ENCODE data around the gene GRIFIN. TPM values are rescaled to one million over a fixed set of nuclear protein-coding genes. Genes with fewer than 3 reads are reported as not detected.

The GRIFIN gene
- total and polyA plus RNA-seq, 2 donors (not counting 1 experiment from before 2014, with no cell fraction given) = not detected

GRCh38 chr7:2452643-2453270 is 23.4 kb downstream of the GRIFIN start:
- H3K4me3 Mint-ChIP-seq = no peak overlapping the region
- ATAC-seq (ENCODE audit: low read depth) (no peak), DNase-seq (no peak)
- H3K79me2 ChIP-seq (ENCODE audit: control insufficient read depth, insufficient read depth, low read length) = no peaks in the 10 kb centered on the region
- intact Hi-C loops (cut with micrococcal nuclease) = loop anchor here (5.0 to 10.0 kb wide), 2 partner anchors 390 to 702 kb away; partner anchors contain the start of gene GNA12
- H3K27ac Mint-ChIP-seq = no peak overlapping the region
- peaks cover 0 to 9% (median 0%) of the 10 kb centered on the region in 3 donors for H3K9me3 ChIP-seq (ENCODE audit: control extremely low read depth in 1 of 3, control insufficient read depth in 2 of 3, insufficient read depth in 1 of 3, low read length in 2 of 3)
- no peak overlapping the region for H3K4me3 ChIP-seq (ENCODE audit: control extremely low read depth in 1 of 5, extremely low read depth in 1 of 5, insufficient read depth in 1 of 5, low read depth in 2 of 5, low read length in 4 of 5)
- ChIA-PET POLR2A (interaction anchor here (0.7 to 1.3 kb wide), 6 partner anchors 17 to 192 kb away, joined by 3 to 16 read pairs (median 4); no protein-coding TSS in a partner anchor), CTCF (interaction anchor here (0.6 to 6.2 kb wide), 21 partner anchors 11 to 417 kb away, joined by 3 to 104 read pairs (median 4); partner anchors contain the start of gene BRAT1)
- H3K27me3 ChIP-seq (replicated peaks in 1 of 4; ENCODE audit: control extremely low read depth in 1 of 4, control insufficient read depth in 3 of 4, insufficient read depth in 4 of 4, low read length in 3 of 4) = no peaks in the 10 kb centered on the region
- no peaks in the 10 kb centered on the region for H4K20me1 ChIP-seq (ENCODE audit: control insufficient read depth, insufficient read depth, low read length, poor library complexity, severe bottlenecking)
- no peak overlapping the region for H3K4me2 ChIP-seq (replicated peaks; ENCODE audit: low read depth, low read length, poor library complexity, severe bottlenecking)
- TF ChIP-seq, protein P1, sequence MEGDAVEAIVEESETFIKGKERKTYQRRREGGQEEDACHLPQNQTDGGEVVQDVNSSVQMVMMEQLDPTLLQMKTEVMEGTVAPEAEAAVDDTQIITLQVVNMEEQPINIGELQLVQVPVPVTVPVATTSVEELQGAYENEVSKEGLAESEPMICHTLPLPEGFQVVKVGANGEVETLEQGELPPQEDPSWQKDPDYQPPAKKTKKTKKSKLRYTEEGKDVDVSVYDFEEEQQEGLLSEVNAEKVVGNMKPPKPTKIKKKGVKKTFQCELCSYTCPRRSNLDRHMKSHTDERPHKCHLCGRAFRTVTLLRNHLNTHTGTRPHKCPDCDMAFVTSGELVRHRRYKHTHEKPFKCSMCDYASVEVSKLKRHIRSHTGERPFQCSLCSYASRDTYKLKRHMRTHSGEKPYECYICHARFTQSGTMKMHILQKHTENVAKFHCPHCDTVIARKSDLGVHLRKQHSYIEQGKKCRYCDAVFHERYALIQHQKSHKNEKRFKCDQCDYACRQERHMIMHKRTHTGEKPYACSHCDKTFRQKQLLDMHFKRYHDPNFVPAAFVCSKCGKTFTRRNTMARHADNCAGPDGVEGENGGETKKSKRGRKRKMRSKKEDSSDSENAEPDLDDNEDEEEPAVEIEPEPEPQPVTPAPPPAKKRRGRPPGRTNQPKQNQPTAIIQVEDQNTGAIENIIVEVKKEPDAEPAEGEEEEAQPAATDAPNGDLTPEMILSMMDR (IDR thresholded peaks at IDR 0.05) = no peak
- no peak overlapping the region for H3K27ac ChIP-seq (ENCODE audit: low read length in 2 of 2)
- H3K27me3 Mint-ChIP-seq = no peaks in the 10 kb centered on the region
- H2AFZ ChIP-seq (ENCODE audit: insufficient read depth, low read depth, low read length, poor library complexity, severe bottlenecking) = no peak overlapping the region
- peaks cover 2% of the 10 kb centered on the region for H3K9me3 Mint-ChIP-seq (ENCODE audit: insufficient read depth)
- H3K9ac ChIP-seq (ENCODE audit: low read length) = no peak overlapping the region
- 65% methylated on average over 4 of the region's 8 CpGs for WGBS (ENCODE audit: insufficient coverage)
- H3K4me1 ChIP-seq (ENCODE audit: control insufficient read depth in 2 of 2, insufficient read depth in 2 of 2, low read length in 2 of 2) = peaks cover 8 to 11% of the 10 kb centered on the region in 2 donors
- no peaks in the 10 kb centered on the region for H3K36me3 ChIP-seq (replicated peaks in 1 of 2; ENCODE audit: control extremely low read depth in 1 of 2, control insufficient read depth in 1 of 2, extremely low read depth in 1 of 2, insufficient read depth in 2 of 2, low read length in 1 of 2)
- peaks cover 10% of the 10 kb centered on the region for H3K4me1 Mint-ChIP-seq

DNA sequence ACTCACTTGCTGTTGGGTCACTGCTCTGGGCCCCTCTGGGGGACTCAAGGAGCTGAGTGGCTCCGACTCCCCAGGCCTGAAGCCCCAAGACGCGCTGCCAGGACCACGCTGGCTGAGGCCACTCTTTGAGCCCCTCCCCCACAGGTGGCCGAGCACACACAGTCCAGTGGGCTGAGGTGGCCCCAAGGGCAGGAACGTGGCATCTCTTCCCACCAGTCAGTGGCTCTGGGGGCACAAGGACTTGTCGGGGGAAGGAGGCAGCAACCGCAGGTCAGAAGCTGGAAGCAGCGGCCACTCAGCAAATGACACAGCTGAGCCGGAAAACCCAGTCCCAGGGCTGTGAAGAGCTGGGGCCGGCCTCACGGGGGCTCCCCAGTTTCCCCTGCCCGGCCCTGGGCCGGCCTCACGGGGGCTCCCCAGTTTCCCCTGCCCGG is 24.1 kb downstream of the GRIFIN start:
- intact Hi-C loops (cut with micrococcal nuclease) = loop anchor here (5.0 to 10.0 kb wide), 2 partner anchors 390 to 703 kb away; partner anchors contain the start of gene GNA12
- Histone ChIP-seq H3K4me3 (ENCODE audit: control extremely low read depth in 1 of 5, extremely low read depth in 1 of 5, insufficient read depth in 1 of 5, low read depth in 2 of 5, low read length in 4 of 5) (peak overlapping the region in 4 of 5 experiments; percentile 34 to 56 (median 50)), H3K9ac (ENCODE audit: low read length) (peak overlapping the region; percentile 65), H3K27ac (ENCODE audit: low read length in 2 of 2) (no peak overlapping the region), H3K4me1 (ENCODE audit: control insufficient read depth in 2 of 2, insufficient read depth in 2 of 2, low read length in 2 of 2) (peaks cover 8 to 11% of the 10 kb centered on the region in 2 donors), H3K27me3 (replicated peaks in 1 of 4; ENCODE audit: control extremely low read depth in 1 of 4, control insufficient read depth in 3 of 4, insufficient read depth in 4 of 4, low read length in 3 of 4) (no peaks in the 10 kb centered on the region), H3K4me2 (replicated peaks; ENCODE audit: low read depth, low read length, poor library complexity, severe bottlenecking) (peak overlapping the region; percentile 89), H4K20me1 (ENCODE audit: control insufficient read depth, insufficient read depth, low read length, poor library complexity, severe bottlenecking) (no peaks in the 10 kb centered on the region), H3K9me3 (ENCODE audit: control extremely low read depth in 1 of 3, control insufficient read depth in 2 of 3, insufficient read depth in 1 of 3, low read length in 2 of 3) (peaks cover 0 to 9% (median 0%) of the 10 kb centered on the region in 3 donors), H3K79me2 (ENCODE audit: control insufficient read depth, insufficient read depth, low read length) (no peaks in the 10 kb centered on the region), H2AFZ (ENCODE audit: insufficient read depth, low read depth, low read length, poor library complexity, severe bottlenecking) (peak overlapping the region; percentile 68), H3K36me3 (replicated peaks in 1 of 2; ENCODE audit: control extremely low read depth in 1 of 2, control insufficient read depth in 1 of 2, extremely low read depth in 1 of 2, insufficient read depth in 2 of 2, low read length in 1 of 2) (no peaks in the 10 kb centered on the region)
- Mint-ChIP-seq H3K9me3 (ENCODE audit: insufficient read depth) (peaks cover 2% of the 10 kb centered on the region), H3K4me1 (peaks cover 10% of the 10 kb centered on the region), H3K4me3 (peak overlapping the region; percentile 80), H3K27ac (peak overlapping the region; percentile 26), H3K27me3 (no peaks in the 10 kb centered on the region)
- CTCF ChIA-PET = interaction anchor here (0.6 to 6.2 kb wide), 34 partner anchors 8 to 1447 kb away, joined by 3 to 104 read pairs (median 4); partner anchors contain the start of gene BRAT1
- TF ChIP-seq, protein P1 (IDR thresholded peaks at IDR 0.05) = no peak
- no peak for TF ChIP-seq EZH2 (IDR thresholded peaks at IDR 0.05; ENCODE audit: borderline replicate concordance, insufficient read depth, low read depth, low read length, poor library complexity, severe bottlenecking)
- peak; percentile 42 for ATAC-seq (ENCODE audit: low read depth)
- peak; percentile 49 for DNase-seq
- POLR2A ChIA-PET = interaction anchor here (0.7 to 1.8 kb wide), 7 partner anchors 16 to 193 kb away, joined by 3 to 16 read pairs (median 4); no protein-coding TSS in a partner anchor
- WGBS (ENCODE audit: insufficient coverage) = 14% methylated on average over 9 of the region's 16 CpGs
